Skeletal muscle cell (primary cell): ENCODE results near the gene GHDC.
"Not testable (repeated sequence)": the region's sequence is repeated elsewhere in the genome, so short reads cannot be mapped to it uniquely, and the experiment has no call there.

Experiments used
- DNase-seq: peaks from one replicate; pipeline ENCODE4 v3.0.0-alpha.2; 2010; ENCODE audit warnings: low read depth
- H3K4me3 ChIP-seq: 2 replicates; pipeline ENCODE4 v1.5.1; 2011; ENCODE audit warnings: low read depth, mild to moderate bottlenecking, control low read depth, low read length, moderate library complexity

Gene GHDC

GRCh38 chr17:42193969-42194899, at the start of gene GHDC:
GHDC (minus strand) TSS chr17:42194494; CDS start chr17:42193581, 913 bp downstream.
- peak within 1 kb of the TSS; percentile 63 for H3K4me3 ChIP-seq
- DNase-seq, result no peak

GRCh38 chr17:42243493-42243982, 49.2 kb upstream of the GHDC start:
- DNase-seq, result no peak
- H3K4me3 ChIP-seq, result no peak overlapping the region

GRCh38 chr17:42241871-42242270, 47.6 kb upstream of the GHDC start:
- H3K4me3 ChIP-seq, result no peak overlapping the region
- no peak for DNase-seq

GRCh38 chr17:42240863-42241262, 46.6 kb upstream of the GHDC start:
- DNase-seq, result not testable (repeated sequence)

GRCh38 chr17:42240201-42240600, 45.9 kb upstream of the GHDC start:
- no peak overlapping the region for H3K4me3 ChIP-seq
- no peak for DNase-seq

More at GRCh38 chr17:42240863-42241262, 46.6 kb upstream of the GHDC start:
- not testable (repeated sequence) for H3K4me3 ChIP-seq

- not testable (repeated sequence) for DNase-seq, H3K4me3 ChIP-seq
Observed at GRCh38 chr17:42239576-42239975, 45.3 kb upstream of the GHDC start.

GRCh38 chr17:42236760-42237159, 42.5 kb upstream of the GHDC start:
- no peak for DNase-seq
- H3K4me3 ChIP-seq, result no peak overlapping the region

- no peak overlapping the region for H3K4me3 ChIP-seq
- DNase-seq, result no peak
Observed at GRCh38 chr17:42233994-42234393, 39.7 kb upstream of the GHDC start.

GRCh38 chr17:42233156-42233555, 38.9 kb upstream of the GHDC start:
- no peak overlapping the region for H3K4me3 ChIP-seq
- no peak for DNase-seq

GRCh38 chr17:42230225-42230624, 35.9 kb upstream of the GHDC start:
- DNase-seq, result no peak
- no peak overlapping the region for H3K4me3 ChIP-seq

GRCh38 chr17:42227849-42228700, 33.8 kb upstream of the GHDC start:
- DNase-seq, result no peak
- H3K4me3 ChIP-seq, result no peak overlapping the region

GRCh38 chr17:42225646-42226045, 31.4 kb upstream of the GHDC start:
- no peak overlapping the region for H3K4me3 ChIP-seq
- DNase-seq, result no peak

- H3K4me3 ChIP-seq, result no peak overlapping the region
- DNase-seq, result no peak
Observed at GRCh38 chr17:42224651-42225050, 30.4 kb upstream of the GHDC start.

- H3K4me3 ChIP-seq, result no peak overlapping the region
- DNase-seq, result no peak
Observed at GRCh38 chr17:42221886-42222745, 27.8 kb upstream of the GHDC start.

GRCh38 chr17:42219280-42219679, 25.0 kb upstream of the GHDC start:
- H3K4me3 ChIP-seq, DNase-seq: not testable (repeated sequence)

GRCh38 chr17:42214156-42214555, 19.9 kb upstream of the GHDC start:
- DNase-seq, result no peak

GRCh38 chr17:42212382-42212781, 18.1 kb upstream of the GHDC start:
- no peak for DNase-seq
- H3K4me3 ChIP-seq, result no peak overlapping the region

More at GRCh38 chr17:42214156-42214555, 19.9 kb upstream of the GHDC start:
- H3K4me3 ChIP-seq, result no peak overlapping the region

- DNase-seq, result peak; percentile 18
- not testable (repeated sequence) for H3K4me3 ChIP-seq
Observed at GRCh38 chr17:42211921-42212341, 17.6 kb upstream of the GHDC start.

- no peak for DNase-seq
- no peak overlapping the region for H3K4me3 ChIP-seq
Observed at GRCh38 chr17:42210046-42210445, 15.8 kb upstream of the GHDC start.
